Ammon's horn (tissue), 1 donor: ENCODE measurements around the gene RERE.
"Not testable (repeated sequence)": the region's sequence is repeated elsewhere in the genome, so short reads cannot be mapped to it uniquely, and the experiment has no call there.

Experiments
- DNase-seq: peaks from one replicate; pipeline ENCODE4 v3.0.0-alpha.2; 2016; ENCODE audit warnings: low spot score

RERE gene

DNA sequence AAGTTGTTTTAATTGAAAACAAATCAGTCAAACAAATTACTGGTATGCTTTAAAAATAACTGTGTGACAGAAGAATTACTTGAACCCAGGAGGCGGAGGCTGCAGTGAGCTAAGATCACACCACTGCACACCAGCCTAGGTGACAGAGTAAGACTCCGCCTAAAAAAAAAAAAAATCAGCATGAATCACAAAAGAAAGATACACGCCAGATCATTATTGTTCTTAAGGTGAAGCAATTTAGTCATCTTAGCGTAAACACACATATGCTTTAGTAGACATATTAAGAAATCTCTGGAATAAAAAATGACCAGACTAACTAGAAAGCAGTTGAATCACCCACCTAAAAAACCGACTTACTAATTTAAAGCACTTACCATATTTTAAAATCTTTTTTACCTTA lies 20.2 kb downstream of the RERE start:
- no peak for DNase-seq

DNA sequence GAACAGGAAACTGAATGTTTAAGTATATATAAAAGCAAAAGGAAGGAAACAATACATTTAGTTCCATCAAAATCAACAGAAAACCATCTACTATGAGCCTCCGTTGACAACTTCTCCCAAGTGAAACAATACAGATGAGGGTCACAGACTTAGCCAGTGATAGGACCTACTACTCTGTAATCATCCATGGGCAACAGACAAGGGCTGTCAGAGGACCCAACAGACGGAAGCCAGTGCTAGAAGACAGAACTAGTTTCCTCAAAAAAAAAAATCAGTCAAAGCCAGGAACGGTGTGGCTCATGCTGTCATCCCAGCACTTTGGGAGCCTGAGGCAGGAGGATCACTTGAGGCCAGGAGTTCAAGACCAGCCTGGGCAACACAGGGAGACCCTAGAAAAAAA lies 20.6 kb downstream of the RERE start:
- no peak for DNase-seq

DNA sequence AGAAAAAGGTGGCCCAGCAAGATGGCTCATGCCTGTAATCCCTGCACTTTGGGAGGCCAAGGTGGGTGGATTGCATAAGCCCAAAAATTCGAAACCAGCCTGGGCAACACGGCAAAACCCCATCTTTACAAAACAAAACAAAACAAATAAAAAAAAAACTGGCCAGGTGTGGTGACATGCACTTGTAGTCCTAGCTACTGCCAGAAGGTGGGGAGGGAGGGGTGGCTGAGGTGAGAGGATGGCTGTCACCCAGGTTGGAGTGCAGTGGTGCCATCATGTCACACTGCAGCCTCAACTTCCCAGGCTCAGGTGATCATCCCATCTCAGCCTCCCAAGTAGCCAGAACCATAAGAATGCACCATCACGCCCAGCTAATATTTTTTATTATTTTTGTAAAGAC lies 22.8 kb downstream of the RERE start:
- no peak for DNase-seq

DNA sequence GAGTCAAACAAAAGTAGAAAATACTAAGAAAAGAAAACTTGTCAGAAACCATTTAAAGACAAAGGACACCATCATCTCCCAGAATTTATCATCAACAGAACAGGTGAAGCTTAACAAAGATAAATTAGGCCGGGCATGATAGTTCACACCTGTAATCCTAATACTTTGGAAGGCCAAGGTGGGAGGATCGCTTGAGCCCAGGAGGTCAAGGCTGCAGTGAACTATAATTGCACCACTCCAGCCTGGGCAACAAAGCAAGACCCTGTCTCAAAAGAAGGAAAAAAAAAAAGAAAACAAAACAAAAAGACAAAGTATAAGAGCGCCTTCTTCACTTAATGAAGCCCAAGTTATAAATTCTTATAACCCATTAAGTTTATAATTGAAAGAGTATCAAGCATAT lies 25.6 kb downstream of the RERE start:
- DNase-seq = no peak

DNA sequence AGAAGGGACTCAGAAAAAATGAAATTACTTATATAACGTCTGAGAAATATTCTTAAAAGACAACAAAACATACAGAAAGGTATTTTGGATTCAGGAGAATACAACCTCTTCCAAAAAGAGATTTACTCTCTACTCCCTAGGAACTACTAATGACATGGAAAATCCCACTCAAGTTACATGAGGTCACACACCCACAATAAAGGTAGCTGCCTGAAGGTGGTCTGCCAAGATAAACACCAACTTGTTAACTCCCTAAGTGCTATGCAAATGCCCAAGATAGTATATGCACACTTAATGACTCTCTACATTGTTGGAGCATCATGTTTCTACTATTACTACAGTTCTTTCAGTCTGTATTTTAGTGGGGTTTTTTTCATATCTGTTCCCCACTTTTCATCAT lies 26.5 kb downstream of the RERE start:
- DNase-seq = no peak

DNA sequence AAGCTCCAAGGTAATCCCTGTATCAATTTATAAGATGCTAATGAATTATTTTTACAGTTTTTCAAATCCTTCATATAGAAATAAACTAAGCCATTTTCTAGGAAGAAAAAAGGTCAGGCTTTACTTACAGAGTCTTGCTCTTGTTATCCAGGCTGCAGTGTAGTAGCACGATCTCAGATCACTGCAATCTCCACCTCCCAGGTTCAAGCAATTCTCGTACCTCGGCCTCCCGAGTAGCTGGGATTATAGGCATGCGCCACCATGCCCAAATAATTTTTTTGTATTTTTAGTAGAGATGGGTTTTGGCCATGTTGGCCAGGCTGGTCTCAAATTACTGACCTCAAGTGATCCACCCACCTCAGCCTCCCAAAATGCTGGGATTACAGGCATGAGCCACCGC lies 27.0 kb downstream of the RERE start:
- no peak for DNase-seq

DNA sequence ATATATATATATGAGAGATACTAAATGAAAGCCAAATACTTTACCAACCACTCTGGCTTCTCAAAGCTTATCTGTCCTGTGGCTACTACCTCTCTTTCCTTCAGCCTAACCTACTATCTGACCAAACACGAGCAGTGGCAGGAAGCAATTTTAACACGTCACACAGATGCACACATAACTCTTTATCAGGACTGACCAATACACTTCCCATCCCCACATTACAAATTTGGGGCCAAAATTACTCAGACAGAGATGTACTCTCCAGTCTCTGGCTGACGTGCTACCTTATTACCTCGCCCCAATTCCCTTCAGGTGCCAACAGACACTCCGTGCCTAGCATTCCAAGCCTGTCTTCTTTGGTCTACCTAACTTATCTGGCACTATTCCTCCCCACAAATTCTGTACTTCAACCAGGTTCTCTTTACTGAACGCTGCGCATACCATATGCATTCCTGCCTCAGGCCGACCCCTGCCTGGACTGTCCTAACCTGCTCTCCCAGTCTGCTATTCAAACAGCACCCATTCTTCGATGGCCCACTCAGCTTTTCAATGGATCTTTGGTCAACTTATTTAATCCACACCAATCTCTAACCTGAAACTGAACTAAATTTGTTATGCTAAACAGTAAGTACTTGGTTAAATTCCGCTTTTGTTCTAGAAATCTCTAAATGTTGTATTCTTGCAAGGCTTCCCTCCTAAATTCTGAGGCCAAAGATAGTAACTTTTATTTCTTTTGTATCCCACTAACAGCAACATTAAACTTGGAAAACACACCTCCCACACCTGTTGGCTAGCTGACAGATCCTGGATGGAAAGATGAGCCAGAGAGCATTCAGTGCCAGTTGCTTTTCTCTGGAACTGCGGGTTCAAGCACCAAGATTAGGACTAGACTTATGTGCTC lies 27.9 kb downstream of the RERE start:
- no peak for DNase-seq

DNA sequence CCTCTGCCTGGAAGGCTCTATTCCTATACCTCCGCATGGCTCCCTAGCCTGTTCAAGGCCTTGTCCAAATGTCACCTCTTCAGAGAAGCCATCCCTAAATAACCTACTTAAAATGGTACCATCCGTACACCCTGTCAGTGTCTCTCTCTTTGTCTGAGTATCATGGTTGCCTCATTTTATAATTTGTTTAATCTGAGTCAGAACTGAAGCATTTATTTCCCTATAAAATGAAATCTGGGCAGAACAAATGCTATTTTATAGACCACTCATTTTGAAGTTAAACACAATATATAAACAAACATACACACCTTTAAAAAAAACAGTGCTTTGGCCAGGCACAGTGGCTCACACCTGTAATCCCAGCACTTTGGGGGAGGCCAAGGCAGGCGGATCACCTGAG lies 30.2 kb downstream of the RERE start:
- no peak for DNase-seq

DNA sequence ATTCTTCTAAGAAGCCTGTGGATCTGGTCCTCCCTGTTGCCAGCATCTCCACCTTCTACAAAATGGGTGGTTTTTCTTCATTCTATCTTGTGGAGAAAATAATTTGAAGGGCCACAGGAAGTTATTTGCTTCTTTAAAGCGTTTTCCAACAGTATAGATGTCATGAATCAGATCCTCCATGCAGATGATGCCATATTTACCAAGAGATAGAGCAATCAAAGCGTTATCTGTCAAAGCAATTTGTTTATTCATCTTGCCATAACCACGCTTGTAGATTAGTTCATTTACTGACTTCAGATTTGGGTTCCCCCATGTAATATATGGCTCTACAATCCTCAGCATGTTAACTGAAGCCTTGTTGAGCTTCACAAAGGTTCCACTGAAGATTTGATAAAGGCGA lies 31.2 kb downstream of the RERE start:
- DNase-seq = not testable (repeated sequence)

DNA sequence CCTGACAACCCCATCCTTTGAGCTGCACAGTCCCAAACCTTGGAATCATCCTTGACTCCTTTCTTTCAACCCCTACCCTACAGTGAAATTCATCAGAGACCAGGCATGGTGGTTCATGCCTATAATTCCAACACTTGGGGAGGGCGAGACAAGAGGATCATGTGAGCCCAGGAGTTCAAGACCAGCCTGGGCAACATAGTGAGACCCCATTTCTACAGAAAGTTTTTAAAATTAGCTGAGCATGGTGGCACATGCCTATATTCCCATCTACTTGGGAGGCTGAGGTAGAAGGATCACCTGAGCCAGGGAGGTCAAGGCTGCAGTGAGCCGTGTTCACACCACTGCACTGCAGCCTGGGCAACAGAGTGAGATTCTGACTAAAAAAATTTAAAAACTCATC lies 34.5 kb downstream of the RERE start:
- DNase-seq = no peak

DNA sequence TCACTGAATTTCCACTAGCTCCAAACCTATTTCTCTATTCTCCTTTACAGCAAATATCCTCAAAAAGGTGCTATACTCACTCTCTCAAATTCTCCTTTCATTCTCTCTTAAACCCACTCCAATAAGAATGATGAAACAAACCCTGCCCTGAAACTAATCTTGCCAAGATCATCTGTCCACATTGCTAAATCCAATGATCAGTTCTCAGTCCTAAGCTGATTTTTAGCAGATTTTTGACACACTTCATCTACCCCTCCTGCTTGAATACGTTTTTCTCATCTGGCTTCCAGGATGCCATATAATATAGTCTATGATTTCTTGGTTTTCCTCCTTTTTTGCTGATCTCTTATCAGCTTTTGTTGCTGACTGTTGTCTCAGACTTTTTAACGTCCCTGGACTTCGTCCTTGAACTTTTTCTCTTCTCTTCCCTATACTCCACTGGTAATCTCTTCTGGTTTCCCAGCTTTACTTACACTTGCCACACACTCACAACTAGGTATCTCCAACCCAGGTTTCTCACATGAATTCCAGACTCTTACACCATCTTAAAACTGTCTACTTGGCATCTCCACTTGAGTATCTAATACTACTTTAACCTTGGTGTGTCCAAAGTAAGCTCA lies 35.3 kb downstream of the RERE start:
- no peak for DNase-seq

DNA sequence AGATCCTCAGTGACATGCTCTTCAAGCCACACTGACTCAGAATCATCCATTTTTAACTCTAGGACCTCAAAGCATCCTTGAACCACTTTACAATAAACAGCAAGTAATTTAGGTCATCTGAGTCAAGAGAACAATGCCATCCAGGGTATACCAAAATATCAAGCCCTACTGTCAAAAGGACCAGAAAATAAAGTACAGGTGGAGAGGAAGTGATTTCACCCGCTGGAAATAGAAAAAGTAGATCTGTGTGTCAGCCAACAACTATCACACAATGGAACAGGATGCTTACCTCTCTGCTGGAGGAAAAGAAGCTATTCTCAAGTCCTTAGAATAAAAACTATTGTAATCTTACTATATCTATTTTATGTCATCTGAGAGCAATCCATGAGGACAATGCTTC lies 37.0 kb downstream of the RERE start:
- no peak for DNase-seq

DNA sequence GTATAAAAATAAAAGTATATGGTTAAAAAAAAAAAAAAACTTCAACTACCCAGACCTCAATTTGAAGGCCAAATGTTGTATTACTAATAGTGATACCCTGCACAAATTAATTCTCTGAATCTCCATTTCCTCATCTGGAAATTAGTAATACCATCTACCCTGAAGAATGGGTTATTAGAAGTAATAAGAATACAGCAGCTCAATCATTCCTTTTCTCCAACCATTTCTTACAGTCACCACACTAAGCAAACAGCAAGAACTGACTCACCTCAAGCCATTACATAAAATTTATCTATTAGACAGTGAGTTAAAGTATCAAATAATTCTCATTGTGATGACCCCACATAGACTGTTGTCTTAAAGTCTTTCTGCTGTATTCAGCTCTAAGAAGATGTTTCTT lies 39.6 kb downstream of the RERE start:
- no peak for DNase-seq

DNA sequence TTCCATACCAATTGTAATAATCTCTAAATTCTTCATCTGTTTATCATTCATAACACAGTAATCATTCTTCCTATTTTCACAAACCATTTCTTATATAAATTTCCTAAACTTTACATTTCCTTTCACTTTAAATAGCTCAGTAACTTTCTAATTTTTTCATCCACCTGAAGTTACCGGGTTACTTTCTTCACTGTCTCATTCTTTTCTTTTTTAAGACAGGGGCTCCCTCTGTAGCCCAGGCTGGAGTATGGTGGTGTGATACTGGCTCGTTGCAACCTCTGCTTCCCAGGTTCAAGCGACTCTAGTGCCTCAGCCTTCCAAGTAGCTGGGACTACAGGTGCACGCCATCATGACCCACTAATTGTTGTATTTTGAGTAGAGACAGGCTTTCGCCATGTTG lies 41.3 kb downstream of the RERE start:
- DNase-seq = no peak

DNA sequence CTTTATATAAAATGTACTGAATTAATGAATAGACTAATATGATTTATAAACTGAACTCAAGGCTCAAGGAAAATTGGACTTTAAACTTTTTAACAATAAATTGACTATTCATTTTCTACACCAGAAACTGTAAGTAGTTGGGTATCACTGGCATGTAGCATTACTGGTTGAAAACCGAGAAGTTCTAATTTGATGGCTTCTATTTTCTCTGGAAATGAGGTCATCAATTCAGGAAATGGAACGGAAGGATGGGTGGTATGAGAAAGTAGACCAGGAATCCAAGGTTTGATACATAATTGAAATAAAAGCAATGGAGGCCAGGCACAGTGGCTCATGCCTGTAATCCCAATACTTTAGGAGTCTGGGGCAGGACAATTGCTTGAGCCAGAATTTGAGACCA lies 50.4 kb downstream of the RERE start:
- no peak for DNase-seq

DNA sequence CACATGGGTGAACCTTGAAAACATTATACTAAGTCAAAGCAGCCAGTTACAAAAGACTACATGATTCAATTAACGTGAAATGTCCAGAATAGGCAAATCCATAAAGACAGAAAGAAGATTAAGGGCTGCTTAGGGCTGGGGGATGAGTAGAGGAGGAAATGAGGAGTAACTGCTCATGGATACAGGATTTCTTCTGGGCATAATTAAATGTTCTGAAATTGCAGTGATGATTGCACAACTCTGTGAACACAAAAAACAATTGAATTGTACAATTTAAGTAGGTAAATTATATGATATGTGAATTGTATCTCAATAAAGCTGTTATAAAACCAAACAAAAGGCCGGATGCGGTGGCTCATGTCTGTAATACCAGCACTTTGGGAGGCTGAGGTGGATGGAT lies 52.2 kb downstream of the RERE start:
- DNase-seq = no peak

DNA sequence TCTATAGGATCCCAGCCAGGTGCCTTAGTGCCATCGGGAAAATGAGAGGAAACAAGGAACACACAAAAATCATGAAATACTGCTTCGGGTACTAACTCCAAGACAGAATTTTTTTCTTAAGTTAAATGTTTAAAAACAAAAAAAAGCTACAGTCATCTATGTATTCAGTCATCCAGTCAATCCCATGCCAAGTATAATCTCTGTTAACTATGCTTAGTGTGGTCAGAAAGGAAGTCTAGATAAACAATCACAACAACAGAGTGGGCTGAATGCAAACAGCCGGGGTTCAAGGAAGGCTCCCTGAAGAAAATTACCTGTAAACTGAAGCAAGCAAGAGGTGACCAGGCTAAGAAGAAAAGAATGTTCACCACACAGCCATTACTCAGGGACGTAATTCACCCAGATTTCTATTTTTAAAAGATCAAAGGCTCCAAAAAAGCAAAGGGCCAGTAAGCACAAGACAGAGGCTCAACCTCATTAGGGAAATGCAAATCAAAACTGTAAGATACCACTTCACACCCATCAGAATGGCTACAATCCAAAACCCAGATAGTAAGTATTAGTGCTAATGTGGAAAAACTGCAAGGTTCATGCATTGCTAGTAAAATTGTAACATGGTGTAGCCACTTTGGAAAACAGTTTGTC lies 53.0 kb downstream of the RERE start:
- DNase-seq = no peak

DNA sequence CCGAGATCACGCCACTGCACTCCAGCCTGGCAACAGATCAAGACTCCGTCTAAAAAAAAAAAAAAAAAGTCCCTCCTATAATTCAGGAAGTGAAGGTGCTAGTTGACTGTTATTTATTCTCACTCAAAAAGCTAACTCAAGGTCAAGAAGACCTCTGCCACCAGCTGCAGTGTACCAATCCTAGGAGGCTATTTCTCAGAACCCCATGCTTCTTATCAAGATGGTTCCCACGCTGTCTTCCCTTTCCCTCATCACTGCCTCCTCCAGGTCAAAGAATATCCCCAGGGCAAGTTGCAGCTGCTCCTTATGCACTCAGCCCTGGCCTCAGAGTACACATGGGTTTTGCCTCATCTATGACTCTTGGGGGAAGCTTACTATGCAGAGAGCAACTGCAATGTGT lies 53.6 kb downstream of the RERE start:
- DNase-seq = no peak

DNA sequence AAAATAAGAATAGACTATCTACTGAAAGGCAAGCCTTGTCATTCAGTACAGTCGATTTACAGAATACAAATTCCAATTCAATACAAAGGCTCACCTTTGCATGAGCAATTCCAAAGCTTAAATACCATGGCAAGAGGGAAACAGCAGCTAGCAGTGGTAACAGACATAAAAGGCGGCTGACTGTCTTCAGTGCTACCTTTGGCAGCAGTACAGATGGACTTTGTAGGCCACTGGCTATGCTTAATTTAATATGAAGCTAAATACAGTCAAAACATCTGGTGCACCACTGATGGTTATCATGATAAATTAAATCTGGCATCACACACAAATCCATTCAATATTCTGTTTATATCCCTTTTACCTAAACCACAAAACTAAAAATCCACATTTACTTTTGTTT lies 62.4 kb downstream of the RERE start:
- DNase-seq = no peak

DNA sequence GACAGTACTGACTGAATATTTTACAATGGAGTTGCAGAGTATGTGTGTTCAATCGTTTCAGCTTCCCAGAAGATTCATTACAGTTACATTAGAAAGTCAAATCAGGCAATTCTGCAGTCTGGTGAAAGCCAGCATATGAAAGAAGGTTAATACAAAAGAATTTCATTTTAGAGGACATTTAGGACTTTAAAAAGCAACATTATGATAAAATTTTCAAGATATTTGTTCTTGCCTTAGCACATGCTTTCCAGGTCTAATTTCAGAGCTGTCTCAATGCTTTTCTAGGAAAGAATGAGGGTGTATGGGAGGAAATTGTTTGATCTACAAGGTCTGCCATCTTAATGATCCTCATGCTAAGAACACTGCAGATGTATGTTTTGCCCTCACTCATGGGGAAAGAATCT lies 63.2 kb downstream of the RERE start:
- DNase-seq = no peak

DNA sequence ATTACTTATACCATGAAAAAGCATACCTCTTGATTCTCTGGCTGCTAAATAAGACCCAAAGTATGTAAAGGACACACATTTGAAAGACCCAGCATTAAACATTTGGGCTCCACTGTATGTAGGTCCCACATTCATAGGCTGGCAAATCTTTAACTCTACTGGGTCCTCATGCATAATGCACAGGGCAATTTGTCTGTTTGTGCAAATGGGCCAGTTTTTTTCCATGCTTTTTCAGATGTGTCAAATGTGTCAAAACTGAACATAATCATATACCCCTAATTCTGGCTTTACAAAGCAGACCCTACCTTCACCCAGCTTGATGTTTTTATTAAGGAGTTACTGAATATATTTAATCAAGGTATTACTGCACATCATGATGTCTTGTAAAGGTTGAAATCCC lies 63.7 kb downstream of the RERE start:
- DNase-seq = no peak

DNA sequence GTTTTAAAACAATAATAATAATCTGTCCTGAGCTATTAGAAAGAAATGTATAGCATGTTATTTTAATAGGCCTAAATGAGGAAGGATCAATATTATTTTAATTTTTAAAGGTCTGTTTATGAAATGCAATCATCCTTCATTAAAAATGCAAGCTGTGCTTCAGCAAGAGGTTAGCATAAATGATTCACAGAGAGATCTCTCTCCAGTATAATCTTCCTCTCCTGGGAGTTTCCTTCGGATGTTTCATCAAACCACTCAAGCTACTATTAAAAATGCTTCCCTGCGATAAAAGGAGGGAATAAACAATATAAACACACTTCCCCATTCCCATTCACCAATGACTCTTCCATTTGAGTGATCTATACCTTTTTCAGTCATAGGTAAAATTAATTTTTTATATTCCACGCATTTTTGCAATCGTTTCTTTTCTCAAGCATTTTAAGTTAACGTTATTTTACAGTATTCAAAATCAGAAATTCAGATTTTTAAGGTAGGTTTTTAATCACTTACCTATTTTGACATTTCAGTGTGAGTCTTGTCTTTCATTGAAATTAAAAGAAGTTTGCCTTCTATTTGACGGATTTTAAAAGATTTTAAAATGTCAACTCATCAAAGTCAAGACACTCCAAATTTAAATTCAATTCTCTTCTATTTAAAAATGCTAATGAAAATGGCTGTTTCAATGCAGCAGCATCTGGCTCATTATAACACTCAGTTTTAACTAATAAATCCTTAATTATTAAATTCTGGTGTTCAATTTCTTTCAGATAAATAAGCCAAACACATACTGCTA lies 64.3 kb downstream of the RERE start:
- no peak for DNase-seq

DNA sequence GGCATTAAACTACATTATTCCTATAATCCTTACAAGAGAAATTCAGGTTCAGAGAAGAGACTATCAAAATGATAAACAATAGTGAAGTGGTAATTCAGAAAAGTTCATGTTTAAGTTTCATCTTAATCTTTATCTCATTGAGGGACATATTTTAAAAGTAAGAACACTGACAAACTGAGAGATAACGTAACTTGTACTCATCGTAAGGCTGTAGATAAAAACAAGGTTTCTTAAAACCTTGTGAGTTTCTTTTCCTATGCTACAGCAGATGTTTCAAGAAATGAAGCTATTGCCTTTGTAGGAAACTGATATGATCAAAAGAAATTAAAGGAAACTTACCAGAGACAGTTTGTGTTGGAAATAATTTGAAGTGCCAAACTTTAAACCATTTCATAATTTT lies 65.0 kb downstream of the RERE start:
- DNase-seq = no peak
